Measurements from ENCODE around the gene MICAL2.

DNA sequence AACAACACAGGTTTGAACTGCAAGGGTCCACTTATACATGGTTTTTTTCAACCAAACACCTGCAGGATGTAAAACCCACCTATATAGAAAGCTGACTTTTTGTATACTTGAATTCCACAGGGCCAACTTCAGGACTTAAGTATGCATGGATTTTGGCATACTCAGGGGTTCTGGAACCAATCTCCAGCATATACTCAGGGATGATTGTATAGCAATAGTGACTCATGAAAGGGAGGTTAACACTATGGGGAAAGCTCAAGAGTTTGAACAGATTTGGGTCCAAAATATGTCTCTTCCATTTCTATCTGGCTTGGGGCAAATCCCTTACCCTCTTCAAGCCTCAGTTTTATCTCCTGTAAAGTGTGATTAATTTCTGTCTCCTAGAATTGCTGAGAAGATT lies 94.9 kb downstream of the MICAL2 start:
- TF ChIP-seq, protein P1, sequence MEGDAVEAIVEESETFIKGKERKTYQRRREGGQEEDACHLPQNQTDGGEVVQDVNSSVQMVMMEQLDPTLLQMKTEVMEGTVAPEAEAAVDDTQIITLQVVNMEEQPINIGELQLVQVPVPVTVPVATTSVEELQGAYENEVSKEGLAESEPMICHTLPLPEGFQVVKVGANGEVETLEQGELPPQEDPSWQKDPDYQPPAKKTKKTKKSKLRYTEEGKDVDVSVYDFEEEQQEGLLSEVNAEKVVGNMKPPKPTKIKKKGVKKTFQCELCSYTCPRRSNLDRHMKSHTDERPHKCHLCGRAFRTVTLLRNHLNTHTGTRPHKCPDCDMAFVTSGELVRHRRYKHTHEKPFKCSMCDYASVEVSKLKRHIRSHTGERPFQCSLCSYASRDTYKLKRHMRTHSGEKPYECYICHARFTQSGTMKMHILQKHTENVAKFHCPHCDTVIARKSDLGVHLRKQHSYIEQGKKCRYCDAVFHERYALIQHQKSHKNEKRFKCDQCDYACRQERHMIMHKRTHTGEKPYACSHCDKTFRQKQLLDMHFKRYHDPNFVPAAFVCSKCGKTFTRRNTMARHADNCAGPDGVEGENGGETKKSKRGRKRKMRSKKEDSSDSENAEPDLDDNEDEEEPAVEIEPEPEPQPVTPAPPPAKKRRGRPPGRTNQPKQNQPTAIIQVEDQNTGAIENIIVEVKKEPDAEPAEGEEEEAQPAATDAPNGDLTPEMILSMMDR (IDR thresholded peaks at IDR 0.05): no peak
- TF ChIP-seq POLR2AphosphoS5 (IDR thresholded peaks at IDR 0.05) (no peak), EP300 (IDR thresholded peaks at IDR 0.05) (no peak), POLR2A (IDR thresholded peaks at IDR 0.05) (no peak)
